HepG2 (cell line): ENCODE measurements around the gene ATR. TPM values are rescaled to one million over a fixed set of nuclear protein-coding genes. Genes with fewer than 3 reads are reported as not detected.
A peak's percentile ranks its signal among the peaks of the same experiment; 100 is the strongest.

Source experiments
- ADNP ChIP-seq: sonication (generic); formaldehyde crosslinking; IDR thresholded peaks from 2 replicates; pipeline ENCODE4 v1.4.0; 2020; ENCODE audit warnings: missing genetic modification reagents
- ARNTL ChIP-seq: sonication (generic); formaldehyde crosslinking; IDR thresholded peaks from 2 replicates; pipeline ENCODE4 v1.4.0; 2020; ENCODE audit warnings: mild to moderate bottlenecking, missing genetic modification reagents
- GABPB1 ChIP-seq: IDR thresholded peaks from 2 replicates; pipeline ENCODE4 v1.6.1; 2016; ENCODE audit warnings: mild to moderate bottlenecking, missing genetic modification reagents, moderate library complexity, missing compliant biosample characterization
- KLF12 ChIP-seq: sonication (generic); formaldehyde crosslinking; IDR thresholded peaks from 2 replicates; pipeline ENCODE4 v1.4.0; 2020; ENCODE audit warnings: missing genetic modification reagents, borderline replicate concordance
- KLF13 ChIP-seq: sonication (generic); formaldehyde crosslinking; IDR thresholded peaks from 2 replicates; pipeline ENCODE4 v1.4.0; 2020; ENCODE audit warnings: mild to moderate bottlenecking, missing genetic modification reagents
- MED13 ChIP-seq: sonication (generic); formaldehyde crosslinking; IDR thresholded peaks from 2 replicates; pipeline ENCODE4 v1.5.0; 2020; ENCODE audit warnings: missing genetic modification reagents
- MED8 ChIP-seq: sonication (generic); formaldehyde crosslinking; IDR thresholded peaks from 2 replicates; pipeline ENCODE4 v1.8.1; 2023; ENCODE audit warnings: mild to moderate bottlenecking, missing genetic modification reagents; ENCODE audit not compliant: insufficient replicate concordance
- NONO ChIP-seq, 2 experiments: fragments of 450-650 bp in 1 of 2; sonication (generic) in 1 of 2; formaldehyde crosslinking in 1 of 2; IDR thresholded peaks in 1 of 2; conservative IDR thresholded peaks in 1 of 2; 2 replicates each; pipeline versions ENCODE4 v1.6.1 to v1.8.0; 2017 to 2022; ENCODE audit warnings: mild to moderate bottlenecking in 1 of 2, missing genetic modification reagents in 1 of 2, moderate library complexity in 1 of 2
- NPAS2 ChIP-seq: sonication (generic); formaldehyde crosslinking; IDR thresholded peaks from 2 replicates; pipeline ENCODE4 v1.8.0; 2022; ENCODE audit warnings: mild to moderate bottlenecking, missing genetic modification reagents, borderline replicate concordance
- SMYD3 ChIP-seq: sonication (generic); formaldehyde crosslinking; IDR thresholded peaks from 2 replicates; pipeline ENCODE4 v1.8.1; 2023; ENCODE audit warnings: mild to moderate bottlenecking, missing genetic modification reagents
- SUZ12 ChIP-seq: fragments of 150-350 bp; IDR thresholded peaks from 2 replicates; pipeline ENCODE4 v1.6.1; 2014; ENCODE audit warnings: low read depth, low read length
- TCF7 ChIP-seq: sonication (generic); IDR thresholded peaks from 2 replicates; pipeline ENCODE4 v1.6.1; 2016; ENCODE audit warnings: antibody characterized with exemption, low read depth
- U2AF1 ChIP-seq: fragments of 200-400 bp; formaldehyde crosslinking; optimal IDR thresholded peaks from 2 replicates; pipeline ENCODE3; 2017; ENCODE audit warnings: mild to moderate bottlenecking, low read depth, low read length
- WIZ ChIP-seq: sonication (generic); formaldehyde crosslinking; IDR thresholded peaks from 2 replicates; pipeline ENCODE4 v1.5.1; 2020; ENCODE audit warnings: mild to moderate bottlenecking, missing genetic modification reagents
- ZNF20 ChIP-seq: sonication (generic); formaldehyde crosslinking; IDR thresholded peaks from 2 replicates; pipeline ENCODE4 v1.4.0; 2020; ENCODE audit warnings: mild to moderate bottlenecking, moderate library complexity, missing genetic modification reagents
- ZNF331 ChIP-seq: sonication (generic); formaldehyde crosslinking; IDR thresholded peaks from 2 replicates; pipeline ENCODE4 v1.4.0; 2020; ENCODE audit warnings: missing genetic modification reagents
- ZNF737 ChIP-seq: sonication (generic); formaldehyde crosslinking; IDR thresholded peaks from 2 replicates; pipeline ENCODE4 v1.5.0; 2020; ENCODE audit warnings: missing genetic modification reagents, mild to moderate bottlenecking, borderline replicate concordance
- ZNF75D ChIP-seq: sonication (generic); formaldehyde crosslinking; IDR thresholded peaks from 2 replicates; pipeline ENCODE4 v1.8.1; 2023; ENCODE audit warnings: missing genetic modification reagents, mild to moderate bottlenecking, borderline replicate concordance
- ZNF768 ChIP-seq: sonication (generic); formaldehyde crosslinking; IDR thresholded peaks from 2 replicates; pipeline ENCODE4 v1.4.0; 2020; ENCODE audit warnings: missing genetic modification reagents
- ZSCAN22 ChIP-seq: sonication (generic); formaldehyde crosslinking; IDR thresholded peaks from 2 replicates; pipeline ENCODE4 v1.4.0; 2020; ENCODE audit warnings: mild to moderate bottlenecking, missing genetic modification reagents
- ZSCAN31 ChIP-seq: sonication (generic); formaldehyde crosslinking; IDR thresholded peaks from 2 replicates; pipeline ENCODE4 v1.5.0; 2020; ENCODE audit warnings: low read depth, mild to moderate bottlenecking, missing genetic modification reagents
- polyA plus RNA-seq, 8 experiments: library from polyadenylated mRNA; depleted of rRNA in 3 of 8; stranded (reverse) in 7 of 8; unstranded in 1 of 8; fragments of >200 nt; fragmentation: Illumina TruSeq in 4 of 8; extraction: Trizol in 4 of 8; gene quantifications; 2 replicates each; pipeline versions ENCODE4 v1.2.1 to v1.2.3, GENCODE V29; 2011 to 2016; ENCODE audit warnings: low read depth in 4 of 8, missing spikeins in 1 of 8, mixed read lengths in 1 of 8; ENCODE audit not compliant: insufficient read depth in 1 of 8
- total RNA-seq, 5 experiments: library from RNA; depleted of rRNA; stranded (reverse); fragments of >200 nt; fragmentation: Illumina TruSeq; extraction: Trizol; gene quantifications; 2 replicates each; pipeline ENCODE4 v1.2.3, GENCODE V29; 2016; ENCODE audit warnings: low read depth in 1 of 5
- TF ChIP-seq, protein P1 (sequence below): sonication (generic); formaldehyde crosslinking; IDR thresholded peaks from 2 replicates; pipeline ENCODE4 v1.4.0; 2020; ENCODE audit warnings: missing genetic modification reagents, borderline replicate concordance
- TF ChIP-seq, protein P2 (sequence below): sonication (generic); formaldehyde crosslinking; IDR thresholded peaks from 2 replicates; pipeline ENCODE4 v1.5.0; 2020; ENCODE audit warnings: mild to moderate bottlenecking, missing genetic modification reagents, borderline replicate concordance

Gene ATR
- total and polyA plus RNA-seq, 2 of the 13 experiments (the other 11 are each of a cell fraction or from before 2014, with no cell fraction given): 6.6 to 17.0 TPM

- TF ChIP-seq U2AF1 (peak; percentile 69), SUZ12 (no peak), ZNF768 (CRISPR knock-in tag) (peak; percentile 67; the same call in 1 of the 2 replicates), ARNTL (CRISPR knock-in tag) (peak; percentile 29; the same call in 1 of the 2 replicates), ZNF737 (no peak), GABPB1 (CRISPR knock-in tag) (peak; percentile 81), ZSCAN22 (CRISPR knock-in tag) (no peak), ZNF20 (CRISPR knock-in tag) (no peak), NPAS2 (no peak), MED13 (CRISPR knock-in tag) (no peak), ZSCAN31 (CRISPR knock-in tag) (peak; percentile 55; the same call in 1 of the 2 replicates), NONO (IDR thresholded peaks at IDR 0.05) (no peak), NONO (CRISPR knock-in tag; conservative IDR thresholded peaks at IDR 0.05) (peak; percentile 96; the same call in 1 of the 2 replicates), SMYD3 (CRISPR knock-in tag) (peak; percentile 93; the same call in 1 of the 2 replicates), ZNF331 (peak; percentile 51), TCF7 (no peak), ZNF75D (CRISPR knock-in tag) (no peak), KLF13 (CRISPR knock-in tag) (no peak), MED8 (peak; percentile 50), KLF12 (CRISPR knock-in tag) (0 out of 2 replicates have a peak, but pooled peaks have one; percentile 28), WIZ (CRISPR knock-in tag) (no peak), ADNP (CRISPR knock-in tag) (no peak)
- TF ChIP-seq, protein P1, sequence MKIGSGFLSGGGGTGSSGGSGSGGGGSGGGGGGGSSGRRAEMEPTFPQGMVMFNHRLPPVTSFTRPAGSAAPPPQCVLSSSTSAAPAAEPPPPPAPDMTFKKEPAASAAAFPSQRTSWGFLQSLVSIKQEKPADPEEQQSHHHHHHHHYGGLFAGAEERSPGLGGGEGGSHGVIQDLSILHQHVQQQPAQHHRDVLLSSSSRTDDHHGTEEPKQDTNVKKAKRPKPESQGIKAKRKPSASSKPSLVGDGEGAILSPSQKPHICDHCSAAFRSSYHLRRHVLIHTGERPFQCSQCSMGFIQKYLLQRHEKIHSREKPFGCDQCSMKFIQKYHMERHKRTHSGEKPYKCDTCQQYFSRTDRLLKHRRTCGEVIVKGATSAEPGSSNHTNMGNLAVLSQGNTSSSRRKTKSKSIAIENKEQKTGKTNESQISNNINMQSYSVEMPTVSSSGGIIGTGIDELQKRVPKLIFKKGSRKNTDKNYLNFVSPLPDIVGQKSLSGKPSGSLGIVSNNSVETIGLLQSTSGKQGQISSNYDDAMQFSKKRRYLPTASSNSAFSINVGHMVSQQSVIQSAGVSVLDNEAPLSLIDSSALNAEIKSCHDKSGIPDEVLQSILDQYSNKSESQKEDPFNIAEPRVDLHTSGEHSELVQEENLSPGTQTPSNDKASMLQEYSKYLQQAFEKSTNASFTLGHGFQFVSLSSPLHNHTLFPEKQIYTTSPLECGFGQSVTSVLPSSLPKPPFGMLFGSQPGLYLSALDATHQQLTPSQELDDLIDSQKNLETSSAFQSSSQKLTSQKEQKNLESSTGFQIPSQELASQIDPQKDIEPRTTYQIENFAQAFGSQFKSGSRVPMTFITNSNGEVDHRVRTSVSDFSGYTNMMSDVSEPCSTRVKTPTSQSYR (CRISPR knock-in tag): no peak
- TF ChIP-seq, protein P2, sequence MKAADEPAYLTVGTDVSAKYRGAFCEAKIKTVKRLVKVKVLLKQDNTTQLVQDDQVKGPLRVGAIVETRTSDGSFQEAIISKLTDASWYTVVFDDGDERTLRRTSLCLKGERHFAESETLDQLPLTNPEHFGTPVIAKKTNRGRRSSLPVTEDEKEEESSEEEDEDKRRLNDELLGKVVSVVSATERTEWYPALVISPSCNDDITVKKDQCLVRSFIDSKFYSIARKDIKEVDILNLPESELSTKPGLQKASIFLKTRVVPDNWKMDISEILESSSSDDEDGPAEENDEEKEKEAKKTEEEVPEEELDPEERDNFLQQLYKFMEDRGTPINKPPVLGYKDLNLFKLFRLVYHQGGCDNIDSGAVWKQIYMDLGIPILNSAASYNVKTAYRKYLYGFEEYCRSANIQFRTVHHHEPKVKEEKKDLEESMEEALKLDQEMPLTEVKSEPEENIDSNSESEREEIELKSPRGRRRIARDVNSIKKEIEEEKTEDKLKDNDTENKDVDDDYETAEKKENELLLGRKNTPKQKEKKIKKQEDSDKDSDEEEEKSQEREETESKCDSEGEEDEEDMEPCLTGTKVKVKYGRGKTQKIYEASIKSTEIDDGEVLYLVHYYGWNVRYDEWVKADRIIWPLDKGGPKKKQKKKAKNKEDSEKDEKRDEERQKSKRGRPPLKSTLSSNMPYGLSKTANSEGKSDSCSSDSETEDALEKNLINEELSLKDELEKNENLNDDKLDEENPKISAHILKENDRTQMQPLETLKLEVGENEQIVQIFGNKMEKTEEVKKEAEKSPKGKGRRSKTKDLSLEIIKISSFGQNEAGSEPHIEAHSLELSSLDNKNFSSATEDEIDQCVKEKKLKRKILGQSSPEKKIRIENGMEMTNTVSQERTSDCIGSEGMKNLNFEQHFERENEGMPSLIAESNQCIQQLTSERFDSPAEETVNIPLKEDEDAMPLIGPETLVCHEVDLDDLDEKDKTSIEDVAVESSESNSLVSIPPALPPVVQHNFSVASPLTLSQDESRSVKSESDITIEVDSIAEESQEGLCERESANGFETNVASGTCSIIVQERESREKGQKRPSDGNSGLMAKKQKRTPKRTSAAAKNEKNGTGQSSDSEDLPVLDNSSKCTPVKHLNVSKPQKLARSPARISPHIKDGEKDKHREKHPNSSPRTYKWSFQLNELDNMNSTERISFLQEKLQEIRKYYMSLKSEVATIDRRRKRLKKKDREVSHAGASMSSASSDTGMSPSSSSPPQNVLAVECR (CRISPR knock-in tag): peak; percentile 82
These were observed 17.6 kb upstream of the ATR start, which contains the start of gene PLS1 (continued) for GRCh38 chr3:142595951-142596725.
